Type B pancreatic cell (in vitro differentiated cells): ENCODE data around the gene ARID5A. TPM values are rescaled to one million over a fixed set of nuclear protein-coding genes. Genes with fewer than 3 reads are reported as not detected.
A peak's percentile ranks its signal among the peaks of the same experiment; 100 is the strongest.

Experiments
- DNase-seq: peaks from one replicate; pipeline ENCODE4 v3.0.0; 2021; ENCODE audit warnings: mixed read lengths; ENCODE audit not compliant: unreplicated experiment; ENCODE audit errors: extremely low spot score
- H3K27ac Mint-ChIP-seq: 2 replicates; pipeline ENCODE4 v1.8.0; 2021; ENCODE audit warnings: mild to moderate bottlenecking, mixed read lengths
- H3K27me3 Mint-ChIP-seq: 2 replicates; pipeline ENCODE4 v1.8.0; 2021; ENCODE audit warnings: mixed read lengths
- H3K36me3 Mint-ChIP-seq: 2 replicates; pipeline ENCODE4 v1.8.0; 2021; ENCODE audit warnings: mixed read lengths
- H3K4me1 Mint-ChIP-seq: one replicate; pipeline ENCODE4 v1.8.0; 2021; ENCODE audit warnings: mixed read lengths; ENCODE audit not compliant: unreplicated experiment
- H3K4me3 Mint-ChIP-seq: 2 replicates; pipeline ENCODE4 v1.8.0; 2021; ENCODE audit warnings: mild to moderate bottlenecking, mixed read lengths
- H3K9me3 Mint-ChIP-seq: 2 replicates; pipeline ENCODE4 v1.8.0; 2021; ENCODE audit warnings: mixed read lengths
- CTCF ChIP-seq: fragments of 200-600 bp; sonication (generic); conservative IDR thresholded peaks from 2 replicates; pipeline ENCODE4 v1.5.0; 2021; ENCODE audit warnings: antibody characterized with exemption, mild to moderate bottlenecking
- total RNA-seq: library from RNA; stranded (reverse); gene quantifications from 2 replicates; pipeline ENCODE4 v1.2.1, GENCODE V29; 2021; ENCODE audit warnings: low replicate concordance

ARID5A gene
- total RNA-seq, 1 donor from 2014 or later = 11.9 TPM

- DNase-seq = no peak
- TF ChIP-seq CTCF = no peak
These were observed 5.9 kb downstream of the ARID5A start for GRCh38 chr2:96542357-96542977.

GRCh38 chr2:96546321-96546720 lies 9.8 kb downstream of the ARID5A start:
- no peak for TF ChIP-seq CTCF
- no peak overlapping the region for H3K4me3 Mint-ChIP-seq
- H3K27ac Mint-ChIP-seq = no peak overlapping the region
- DNase-seq = no peak
- H3K9me3 Mint-ChIP-seq = peaks cover 6% of the 10 kb centered on the region
- peaks cover 13% of the 10 kb centered on the region for H3K4me1 Mint-ChIP-seq
- peaks cover 20% of the 10 kb centered on the region for H3K36me3 Mint-ChIP-seq
- no peaks in the 10 kb centered on the region for H3K27me3 Mint-ChIP-seq

More at GRCh38 chr2:96542357-96542977, 5.9 kb downstream of the ARID5A start:
- Mint-ChIP-seq H3K4me3 (no peak overlapping the region), H3K9me3 (peaks cover 6% of the 10 kb centered on the region), H3K4me1 (peaks cover 30% of the 10 kb centered on the region), H3K36me3 (peaks cover 19% of the 10 kb centered on the region), H3K27me3 (peaks cover 23% of the 10 kb centered on the region), H3K27ac (no peak overlapping the region)

GRCh38 chr2:96546797-96547196 lies 10.2 kb downstream of the ARID5A start:
- no peak overlapping the region for H3K27ac Mint-ChIP-seq

GRCh38 chr2:96547203-96547641 lies 10.7 kb downstream of the ARID5A start:
- Mint-ChIP-seq H3K9me3 (peaks cover 6% of the 10 kb centered on the region), H3K27ac (peak overlapping the region; percentile 65), H3K4me1 (peaks cover 7% of the 10 kb centered on the region), H3K27me3 (no peaks in the 10 kb centered on the region), H3K4me3 (no peak overlapping the region), H3K36me3 (peaks cover 20% of the 10 kb centered on the region)
- no peak for DNase-seq
- TF ChIP-seq CTCF = no peak

More at GRCh38 chr2:96546797-96547196, 10.2 kb downstream of the ARID5A start:
- H3K9me3 Mint-ChIP-seq = peaks cover 6% of the 10 kb centered on the region
- H3K4me1 Mint-ChIP-seq = peaks cover 8% of the 10 kb centered on the region
- TF ChIP-seq CTCF = no peak
- H3K36me3 Mint-ChIP-seq = peaks cover 20% of the 10 kb centered on the region
- no peak overlapping the region for H3K4me3 Mint-ChIP-seq
- no peaks in the 10 kb centered on the region for H3K27me3 Mint-ChIP-seq
- no peak for DNase-seq

DNA sequence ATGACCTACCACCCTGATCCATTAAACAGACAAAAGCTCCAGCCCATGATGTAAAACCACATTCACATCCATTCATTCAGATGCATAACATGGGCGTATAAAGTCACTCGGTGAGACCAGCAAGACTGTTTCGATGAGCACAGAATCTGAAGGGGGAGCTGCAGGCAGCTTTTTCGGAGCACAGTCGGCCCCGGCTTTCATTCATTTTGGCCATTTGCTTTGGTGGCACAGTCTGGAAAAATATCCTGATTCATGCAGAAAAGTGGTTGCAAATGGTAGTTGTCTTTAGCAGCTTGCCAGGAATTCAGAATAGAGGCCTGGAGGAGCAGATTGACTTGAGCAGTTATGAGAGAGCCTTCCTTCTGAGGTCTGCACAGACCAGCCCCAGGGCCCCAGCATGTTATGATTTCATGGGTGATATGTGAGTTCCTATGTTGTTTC lies 11.2 kb downstream of the ARID5A start:
- DNase-seq = no peak
- no peak for TF ChIP-seq CTCF
- H3K4me3 Mint-ChIP-seq = no peak overlapping the region
- H3K27ac Mint-ChIP-seq = peak overlapping the region; percentile 65
- peaks cover 6% of the 10 kb centered on the region for H3K9me3 Mint-ChIP-seq
- peaks cover 20% of the 10 kb centered on the region for H3K36me3 Mint-ChIP-seq
- no peaks in the 10 kb centered on the region for H3K27me3 Mint-ChIP-seq
- H3K4me1 Mint-ChIP-seq = peaks cover 7% of the 10 kb centered on the region
